Measurements from ENCODE around the gene IL17C.

IL17C gene

GRCh38 chr16:88656291-88656980, 18.1 kb downstream of the IL17C start:
- TF ChIP-seq CTCF (IDR thresholded peaks at IDR 0.05), result no peak
- DNase-seq, result no peak
- Histone ChIP-seq H3K9me3 (no peaks in the 10 kb centered on the region), H3K27me3 (peaks cover 0 to 7% of the 10 kb centered on the region in 2 donors), H3K27ac (no peak overlapping the region), H3K4me1 (peaks cover 0 to 6% (median 1%) of the 10 kb centered on the region in 4 donors), H3K4me3 (no peak overlapping the region), H3K36me3 (peaks cover 17 to 69% (median 43%) of the 10 kb centered on the region in 3 donors)
- intact Hi-C loops (cut with DNase I; ENCODE audit: low total_unique reads), result no loop called here

GRCh38 chr16:88657371-88657770, 19.0 kb downstream of the IL17C start:
- Histone ChIP-seq H3K36me3 (peaks cover 17 to 60% (median 43%) of the 10 kb centered on the region in 3 donors), H3K4me1 (peaks cover 0 to 9% (median 5%) of the 10 kb centered on the region in 4 donors), H3K27ac (no peak overlapping the region), H3K4me3 (no peak overlapping the region), H3K27me3 (peaks cover 0 to 1% of the 10 kb centered on the region in 2 donors), H3K9me3 (no peaks in the 10 kb centered on the region)
- DNase-seq, result no peak
- TF ChIP-seq CTCF (IDR thresholded peaks at IDR 0.05), result no peak
- intact Hi-C loops (cut with DNase I; ENCODE audit: low total_unique reads), result no loop called here

- Histone ChIP-seq H3K4me3 (no peak overlapping the region), H3K36me3 (peaks cover 17 to 47% (median 35%) of the 10 kb centered on the region in 3 donors), H3K4me1 (peaks cover 0 to 14% (median 7%) of the 10 kb centered on the region in 4 donors), H3K27ac (no peak overlapping the region), H3K27me3 (no peaks in the 10 kb centered on the region), H3K9me3 (no peaks in the 10 kb centered on the region)
- intact Hi-C loops (cut with DNase I; ENCODE audit: low total_unique reads), result no loop called here
- DNase-seq, result no peak
- TF ChIP-seq CTCF (IDR thresholded peaks at IDR 0.05), result no peak
Observed at GRCh38 chr16:88658714-88659113, 20.3 kb downstream of the IL17C start.

- intact Hi-C loops (cut with DNase I; ENCODE audit: low total_unique reads), result no loop called here
- DNase-seq, result no peak
Observed at GRCh38 chr16:88659160-88659559, 20.8 kb downstream of the IL17C start.

GRCh38 chr16:88661468-88661867, 23.1 kb downstream of the IL17C start:
- Histone ChIP-seq H3K27me3 (no peaks in the 10 kb centered on the region), H3K4me3 (no peak overlapping the region), H3K4me1 (peaks cover 0 to 20% (median 11%) of the 10 kb centered on the region in 4 donors), H3K36me3 (peaks cover 0 to 20% (median 8%) of the 10 kb centered on the region in 3 donors), H3K27ac (no peak overlapping the region), H3K9me3 (no peaks in the 10 kb centered on the region)
- DNase-seq, result no peak
- TF ChIP-seq CTCF (IDR thresholded peaks at IDR 0.05), result no peak
- intact Hi-C loops (cut with DNase I; ENCODE audit: low total_unique reads), result no loop called here

More at GRCh38 chr16:88659160-88659559, 20.8 kb downstream of the IL17C start:
- TF ChIP-seq CTCF (IDR thresholded peaks at IDR 0.05), result no peak
- peaks cover 0 to 19% (median 11%) of the 10 kb centered on the region in 4 donors for H3K4me1 ChIP-seq
- H3K27me3 ChIP-seq, result no peaks in the 10 kb centered on the region
- H3K36me3 ChIP-seq, result peaks cover 13 to 42% (median 31%) of the 10 kb centered on the region in 3 donors
- H3K27ac ChIP-seq, result no peak overlapping the region
- H3K4me3 ChIP-seq, result no peak overlapping the region
- H3K9me3 ChIP-seq, result no peaks in the 10 kb centered on the region
